T-helper 9 cell (primary cell): ENCODE data around the gene MINDY3.
A peak's percentile ranks its signal among the peaks of the same experiment; 100 is the strongest.

Experiments used
- DNase-seq: peaks from one replicate; pipeline ENCODE4 v3.0.0-alpha.2; 2020

Gene MINDY3

DNA sequence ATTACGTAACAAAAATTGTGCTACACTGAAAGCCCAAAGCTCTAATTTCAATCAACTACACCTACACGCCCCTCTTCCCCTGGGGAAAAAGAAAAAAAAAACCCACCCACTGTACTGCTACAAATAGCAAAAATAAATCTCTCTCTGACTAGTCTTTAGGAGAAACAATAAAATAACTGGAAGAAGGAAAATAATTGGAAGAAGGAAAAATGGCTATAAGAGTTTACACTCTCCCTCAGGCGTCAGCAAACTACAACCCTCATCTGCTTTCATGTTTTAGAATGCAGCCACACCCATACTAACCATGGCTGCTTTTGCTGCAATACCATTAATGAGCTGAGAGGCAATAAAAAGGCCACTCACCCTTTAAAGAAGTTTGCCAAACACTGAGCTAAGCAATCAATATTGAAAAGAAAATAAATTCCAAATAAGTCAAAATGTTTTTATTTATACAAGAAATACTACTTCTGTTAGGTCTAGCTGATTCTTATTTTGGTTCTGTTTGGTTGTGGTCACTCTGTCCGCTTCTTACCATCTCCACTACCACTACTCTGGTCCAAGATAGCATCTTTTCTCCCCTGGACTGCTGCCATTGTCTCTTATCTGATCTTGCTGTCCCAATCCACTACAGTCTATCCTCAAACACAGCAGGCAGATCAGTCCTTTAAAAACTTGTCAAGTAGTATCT, 3.8 kb downstream of the MINDY3 start:
- no peak for DNase-seq

DNA sequence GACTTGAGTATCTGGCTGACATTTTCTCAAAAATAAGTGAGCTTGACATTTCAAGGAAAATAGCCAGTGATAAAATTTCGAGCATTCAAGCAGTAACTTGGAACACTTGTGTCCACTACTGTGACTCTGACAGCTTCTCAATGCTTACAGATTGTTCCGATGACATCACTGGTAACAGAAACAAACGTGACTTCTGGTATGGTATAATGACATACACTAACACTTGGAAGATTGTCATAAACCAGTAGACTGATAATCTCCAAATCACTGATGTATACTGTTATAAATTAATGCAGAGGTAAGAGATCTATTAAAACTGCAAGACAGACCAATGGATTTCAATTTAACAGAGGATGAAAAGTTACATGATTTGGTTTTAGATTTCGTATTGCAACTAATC, 6.5 kb downstream of the MINDY3 start:
- no peak for DNase-seq

DNA sequence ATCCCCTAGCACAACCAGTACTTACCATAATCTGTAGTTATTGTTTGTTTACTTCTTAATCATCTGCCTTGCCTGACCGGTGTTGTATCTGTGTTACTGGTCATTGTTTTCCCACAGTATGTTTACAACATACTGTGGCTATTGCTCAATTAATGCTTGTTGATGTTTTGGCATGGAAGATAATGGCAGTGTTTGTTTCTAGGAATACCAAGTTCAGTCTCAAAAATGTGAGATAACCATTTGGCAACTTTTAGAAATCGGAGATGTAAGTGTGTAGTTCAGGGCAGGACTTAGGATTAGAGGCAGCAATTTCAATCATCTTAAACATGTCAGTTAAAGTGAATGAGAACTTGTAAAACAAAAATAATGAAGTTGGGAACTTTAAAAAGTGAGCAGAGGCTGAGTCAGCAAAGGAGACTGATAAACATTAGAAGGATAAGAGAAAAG, 8.2 kb downstream of the MINDY3 start:
- no peak for DNase-seq

DNA sequence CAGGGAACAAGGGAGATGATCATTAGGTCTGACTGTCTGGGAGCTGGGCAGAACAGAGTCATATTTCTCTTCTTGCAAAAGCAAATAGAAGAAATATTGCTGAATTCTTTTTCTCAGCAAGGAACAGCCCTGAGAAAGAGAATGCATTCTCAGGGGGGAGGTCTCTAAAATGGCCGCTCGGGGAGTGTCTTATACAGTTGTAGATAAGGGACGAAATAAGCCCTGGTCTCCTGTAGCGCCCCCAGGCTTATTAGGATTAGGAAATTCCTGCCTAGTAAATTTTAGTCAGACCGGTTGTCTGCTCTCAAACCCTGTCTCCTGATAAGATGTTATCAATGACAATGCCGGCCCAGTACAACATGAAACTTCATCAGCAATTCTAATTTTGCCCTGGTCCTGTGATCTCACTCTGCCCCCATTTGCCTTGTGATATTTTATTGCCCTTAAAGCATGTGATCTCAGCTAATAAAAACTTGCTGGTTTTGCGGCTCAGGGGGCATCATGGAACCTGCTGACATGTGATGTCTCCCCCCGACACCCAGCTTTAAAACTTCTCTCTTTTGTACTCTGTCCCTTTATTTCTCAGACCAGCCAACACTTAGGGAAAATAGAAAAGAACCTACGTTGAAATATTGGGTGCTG, 9.8 kb downstream of the MINDY3 start:
- DNase-seq: peak; percentile 1

DNA sequence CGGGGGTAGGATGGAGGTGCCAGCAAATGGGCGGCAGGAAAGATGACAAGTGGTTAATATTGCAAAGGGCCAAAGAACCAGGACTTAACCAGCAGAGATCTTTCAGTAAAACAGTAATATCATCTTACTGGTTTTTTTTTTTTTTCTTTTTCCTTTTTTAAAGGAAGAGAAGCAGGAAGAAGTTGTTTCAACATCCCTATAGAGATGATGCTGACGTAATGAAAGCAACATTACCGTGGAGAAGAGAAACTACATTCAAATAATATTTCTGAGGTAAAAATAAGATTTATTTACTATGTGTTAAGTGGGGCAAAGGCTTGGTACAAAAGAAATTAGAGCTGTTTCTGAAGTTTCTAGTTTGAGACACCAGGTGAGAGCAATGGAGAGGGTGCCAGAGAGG, 11.0 kb downstream of the MINDY3 start:
- no peak for DNase-seq

DNA sequence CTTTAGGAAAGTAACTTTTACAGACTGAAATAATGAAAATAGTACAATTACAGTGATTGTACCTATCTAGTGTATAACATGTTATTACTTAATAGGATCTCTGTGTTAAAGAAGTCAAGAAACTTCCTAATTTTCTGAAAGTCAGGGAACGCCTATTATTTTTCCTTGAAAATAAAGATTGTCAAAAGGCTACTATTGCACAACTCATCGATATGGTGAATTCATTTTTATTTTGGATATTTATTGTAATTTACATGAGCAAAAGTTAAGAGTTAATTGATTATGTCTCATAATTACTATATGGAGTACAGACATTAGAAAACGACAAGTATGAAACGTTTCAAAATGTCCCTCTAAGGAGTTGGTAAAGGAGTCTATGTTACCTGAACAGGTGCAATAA, 12.8 kb downstream of the MINDY3 start:
- no peak for DNase-seq

DNA sequence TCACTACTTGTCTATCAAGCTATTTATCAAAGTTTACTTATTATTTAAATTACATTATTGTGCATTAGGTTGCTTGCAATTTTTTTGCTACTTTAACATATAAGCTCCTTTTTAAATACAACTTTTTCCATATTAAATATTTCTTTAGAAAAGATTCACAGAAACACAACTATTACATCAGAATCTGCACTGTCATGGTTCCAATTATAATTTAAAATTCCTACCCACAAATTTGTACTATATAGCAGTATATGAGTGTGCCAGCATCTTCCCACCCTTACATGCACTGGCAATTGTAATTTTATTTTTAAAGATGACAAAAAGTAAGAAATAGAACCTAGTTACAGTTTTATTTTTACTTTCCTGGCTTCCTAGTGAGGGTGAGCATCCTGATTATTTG, 15.8 kb downstream of the MINDY3 start:
- no peak for DNase-seq

DNA sequence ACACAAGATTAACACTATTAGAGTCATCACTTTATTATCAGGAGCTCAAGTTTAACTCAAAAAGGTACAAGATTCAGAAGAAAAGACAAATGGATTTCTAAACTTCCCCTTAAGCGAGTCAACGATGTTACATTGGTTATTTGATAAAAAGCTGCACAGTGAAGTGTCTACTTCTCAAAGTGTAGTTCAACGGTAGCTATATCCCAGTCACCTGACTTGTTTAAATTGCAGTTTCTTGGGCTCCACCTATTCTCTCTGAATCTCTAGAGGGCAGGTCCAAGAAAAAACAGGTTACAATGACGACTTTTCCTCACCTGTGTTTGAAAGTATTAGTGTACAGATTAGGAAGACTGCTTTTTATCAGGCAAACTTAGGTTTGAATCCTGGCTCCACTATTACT, 16.6 kb downstream of the MINDY3 start:
- DNase-seq: no peak

DNA sequence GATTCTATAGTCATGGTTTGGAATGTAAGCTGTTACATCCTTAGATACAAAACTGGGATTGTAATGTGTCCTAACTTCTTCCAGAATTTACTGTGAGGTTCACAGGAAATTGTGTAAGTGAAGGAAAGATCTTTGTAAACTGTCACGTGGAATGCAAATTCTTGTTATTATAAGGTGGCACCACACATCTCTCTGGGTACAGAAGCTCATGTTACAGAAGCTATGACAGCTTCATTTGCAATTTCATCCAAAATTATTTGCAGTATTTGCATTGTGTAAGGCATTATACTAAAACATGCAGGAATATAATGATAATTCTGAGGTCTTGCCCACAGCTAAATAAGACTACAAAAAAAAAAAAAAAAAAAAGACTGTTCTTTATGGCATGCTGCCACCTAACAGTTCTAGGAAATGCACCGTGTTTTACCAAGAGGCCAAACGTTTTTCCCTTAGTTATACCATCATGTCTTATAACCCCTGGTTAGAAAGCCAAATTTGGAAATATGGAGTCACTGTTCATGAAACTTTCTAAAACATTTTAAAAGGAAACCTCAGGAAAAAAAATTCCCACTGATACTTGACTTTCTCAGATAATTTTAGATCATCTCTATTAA, 17.6 kb downstream of the MINDY3 start:
- DNase-seq: no peak

DNA sequence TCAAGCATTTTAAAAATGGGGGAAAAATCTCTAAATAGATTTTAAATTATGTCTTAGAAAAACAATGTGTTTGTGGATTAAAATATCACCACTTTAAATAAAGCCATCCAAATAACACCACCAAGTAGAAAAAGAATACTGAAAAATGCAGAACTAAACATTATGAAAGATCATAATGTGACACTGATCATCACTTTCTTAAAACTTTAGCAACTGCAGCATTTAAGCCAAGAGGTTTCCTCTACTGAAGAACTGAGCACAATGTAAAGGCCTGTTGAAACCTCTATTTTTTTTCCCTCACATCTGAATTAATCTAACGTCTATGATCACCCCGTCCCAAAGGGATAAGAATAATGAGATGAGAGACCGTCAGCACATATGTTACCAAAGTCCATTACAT, 18.6 kb downstream of the MINDY3 start:
- DNase-seq: no peak

DNA sequence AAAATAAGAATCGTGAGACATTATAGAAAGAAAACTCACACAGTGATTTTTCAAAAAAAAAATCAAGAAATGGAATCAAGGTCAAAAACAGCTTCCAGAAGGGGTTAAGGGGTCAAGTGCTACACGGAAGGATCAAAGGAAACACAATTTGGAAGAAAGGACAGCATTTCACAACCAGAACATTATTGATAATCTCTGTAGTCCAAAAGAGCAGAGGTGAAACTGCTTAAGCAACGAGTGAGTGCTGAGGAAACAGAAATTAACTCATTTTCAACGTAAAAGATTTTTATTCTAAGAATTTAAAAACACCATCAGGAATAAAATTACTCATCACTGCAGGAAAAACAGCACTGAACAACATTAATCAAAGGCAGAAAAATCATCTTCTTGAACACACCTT, 23.5 kb downstream of the MINDY3 start:
- no peak for DNase-seq

DNA sequence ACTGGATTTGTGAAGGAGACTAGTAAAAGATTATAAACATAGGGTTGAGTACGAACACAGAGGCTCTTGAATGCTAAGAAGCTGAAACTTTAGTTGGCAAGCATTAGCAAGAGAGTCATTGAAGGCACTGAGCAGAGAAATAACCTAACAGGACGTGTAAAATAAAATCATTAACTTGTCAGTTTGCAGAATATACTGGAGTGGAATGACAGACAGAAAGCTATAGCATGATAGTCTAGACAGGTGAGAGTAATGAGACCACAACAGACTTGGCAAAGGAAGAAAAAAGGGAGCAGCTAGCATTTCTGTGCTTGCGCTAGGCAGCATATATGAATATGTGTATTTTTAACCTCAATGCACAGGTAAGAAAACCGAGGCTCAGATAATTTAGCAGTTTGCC, 30.8 kb downstream of the MINDY3 start:
- DNase-seq: no peak

DNA sequence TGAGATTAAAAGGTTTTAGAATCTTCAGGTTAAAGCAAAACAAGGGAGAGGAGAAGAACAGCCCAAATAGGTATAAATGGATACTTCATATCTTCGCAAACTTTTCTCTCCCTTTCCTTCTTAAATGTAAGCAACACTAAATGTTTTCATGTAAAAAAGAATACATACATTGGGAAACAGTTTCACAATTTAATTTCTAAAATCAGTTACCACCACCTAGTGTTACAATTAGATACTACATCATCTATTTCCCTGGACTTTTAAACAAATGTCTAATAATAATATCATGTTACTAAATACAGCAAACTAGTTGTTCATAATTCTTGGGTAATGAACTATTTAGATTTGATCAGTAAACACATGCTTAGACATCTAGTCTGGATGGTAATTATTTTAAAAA, 35.8 kb downstream of the MINDY3 start:
- DNase-seq: no peak

DNA sequence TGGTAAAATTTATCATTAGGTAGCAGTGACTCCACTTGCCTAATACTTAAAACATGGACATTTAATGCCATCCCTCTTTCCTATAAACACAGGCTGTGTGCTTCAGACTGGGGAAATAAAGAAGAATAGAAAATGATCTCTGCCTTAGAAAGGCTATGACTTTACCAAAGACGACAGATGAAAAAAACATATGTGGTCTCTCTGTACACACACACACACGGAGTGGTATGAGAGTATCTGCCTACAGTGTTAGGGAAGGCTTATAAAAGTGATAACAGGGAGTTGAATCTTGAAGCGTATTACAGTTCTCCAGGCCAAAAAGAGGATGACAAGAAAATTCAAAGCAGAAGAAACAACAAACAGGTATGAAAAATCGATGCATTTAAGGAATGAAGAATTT, 38.2 kb downstream of the MINDY3 start:
- no peak for DNase-seq

DNA sequence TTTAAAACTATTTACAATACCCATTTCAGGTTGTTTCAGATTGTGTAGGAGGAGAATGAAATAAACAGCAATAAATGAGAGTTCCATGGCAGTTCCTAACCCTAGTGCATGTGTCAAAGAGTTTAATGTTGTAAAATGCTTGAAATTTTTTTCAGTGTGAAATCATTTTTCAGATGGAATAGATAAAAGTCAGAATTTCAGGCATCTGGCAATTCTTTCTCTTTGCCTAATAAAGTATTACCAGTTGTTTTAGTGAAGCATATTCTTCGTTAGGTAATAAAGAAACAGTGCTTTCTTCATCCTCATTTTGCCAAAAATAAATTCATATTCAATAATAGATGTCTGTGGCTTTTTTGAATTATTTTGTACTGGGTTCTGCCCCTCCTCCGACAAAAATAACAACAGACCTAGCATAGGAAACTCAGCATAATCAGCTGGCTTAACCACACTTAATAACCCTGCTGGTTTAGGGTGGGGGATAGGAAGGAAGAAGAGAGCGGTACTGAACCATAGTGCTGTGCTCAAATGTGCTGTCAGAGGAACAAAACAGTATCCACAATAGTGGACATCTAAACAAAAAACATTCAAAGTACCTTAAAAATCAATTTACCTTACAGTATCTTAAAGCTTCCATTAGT, 39.1 kb downstream of the MINDY3 start:
- DNase-seq: no peak

DNA sequence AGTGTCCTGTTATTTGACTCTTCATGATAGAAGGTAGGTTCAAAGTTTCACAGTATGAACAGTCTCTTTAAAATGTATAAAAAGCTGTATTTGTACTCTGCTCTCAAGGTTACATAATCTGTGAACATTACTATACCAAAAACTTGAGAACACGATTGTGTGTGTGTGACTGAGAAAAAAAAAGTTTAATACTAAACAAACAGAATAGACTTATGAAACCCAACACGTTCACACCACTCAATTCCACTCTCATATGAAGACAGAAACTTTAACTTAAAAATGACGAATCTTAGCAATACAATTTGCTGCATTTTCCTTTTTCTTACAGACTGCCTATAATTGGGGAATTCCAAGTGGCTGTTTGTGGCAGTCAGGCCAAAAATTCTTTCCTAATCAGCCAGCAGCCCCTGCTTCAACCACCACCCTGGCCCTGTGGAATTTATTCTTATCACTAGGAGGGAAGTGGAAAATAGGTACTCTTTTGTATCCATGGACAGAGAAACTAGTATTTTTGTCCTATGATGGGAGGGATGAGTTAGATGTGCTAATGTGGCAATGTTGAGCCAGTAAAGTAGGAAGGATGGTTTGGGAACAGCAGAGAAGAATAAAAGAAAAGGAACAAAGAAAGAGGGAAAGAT, 42.8 kb downstream of the MINDY3 start:
- no peak for DNase-seq

DNA sequence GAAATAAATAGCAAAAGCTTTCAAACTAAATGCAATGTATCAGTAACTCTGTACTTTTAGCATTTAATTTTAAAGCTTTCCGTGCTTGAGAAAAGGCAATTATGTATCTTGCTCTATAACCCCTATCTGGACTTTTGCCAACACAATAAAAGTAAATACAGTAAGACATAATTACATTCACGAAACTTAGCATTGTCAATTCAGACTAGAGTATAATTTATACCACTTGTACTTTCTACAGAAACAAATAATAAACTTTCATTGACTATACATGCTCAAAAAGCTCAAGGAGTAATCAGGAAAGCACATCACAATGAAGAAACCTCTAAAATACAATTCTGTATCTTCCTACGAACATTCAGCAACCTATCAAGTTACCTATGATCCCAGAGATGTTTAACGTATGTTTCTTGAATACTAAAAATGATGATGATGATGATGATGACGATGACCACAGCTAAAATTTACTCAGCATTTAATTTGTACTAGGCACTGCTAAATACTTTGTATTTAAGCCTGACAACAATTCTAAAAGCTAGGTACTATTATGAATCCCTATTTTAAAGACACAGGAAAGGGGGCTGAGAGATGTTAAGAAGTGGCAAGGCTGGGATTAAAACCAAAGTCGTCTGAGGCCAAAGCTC, 44.9 kb downstream of the MINDY3 start:
- DNase-seq: no peak

DNA sequence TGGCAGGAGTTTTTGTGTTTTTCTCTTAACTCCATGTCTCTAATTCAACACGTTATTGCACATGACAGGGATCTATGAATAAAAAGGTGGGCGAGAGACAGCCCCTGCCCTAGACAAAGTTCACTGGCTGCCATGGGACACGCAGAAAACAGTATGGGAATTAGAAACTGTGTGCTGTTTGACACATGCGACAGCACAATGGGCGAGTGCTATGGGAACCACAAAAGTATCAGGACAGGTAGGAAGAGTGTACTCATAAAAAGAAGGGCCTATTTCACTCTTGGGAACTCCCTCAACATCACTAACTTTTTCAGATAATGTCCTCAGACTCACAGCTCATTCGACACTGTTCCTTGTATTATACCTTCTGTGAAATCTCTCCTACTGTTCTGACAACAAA, 45.7 kb downstream of the MINDY3 start:
- no peak for DNase-seq

DNA sequence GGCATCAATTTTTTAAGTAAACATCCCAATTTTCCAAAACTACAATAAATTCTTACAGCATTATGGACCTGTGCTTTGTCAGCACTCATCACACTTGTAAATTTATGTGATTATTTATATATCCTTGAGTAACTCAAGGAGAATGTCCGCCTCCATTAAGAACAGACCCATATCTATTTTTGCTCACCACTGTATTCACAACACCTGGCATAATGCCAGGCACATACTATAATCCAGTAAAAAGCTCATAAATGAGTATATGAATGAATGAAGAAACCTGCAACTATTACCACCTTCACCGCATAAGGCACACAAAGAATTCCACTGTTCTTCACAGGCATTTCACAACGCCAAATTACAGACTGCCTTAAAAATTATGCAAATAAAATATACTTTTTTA, 46.9 kb downstream of the MINDY3 start:
- no peak for DNase-seq

DNA sequence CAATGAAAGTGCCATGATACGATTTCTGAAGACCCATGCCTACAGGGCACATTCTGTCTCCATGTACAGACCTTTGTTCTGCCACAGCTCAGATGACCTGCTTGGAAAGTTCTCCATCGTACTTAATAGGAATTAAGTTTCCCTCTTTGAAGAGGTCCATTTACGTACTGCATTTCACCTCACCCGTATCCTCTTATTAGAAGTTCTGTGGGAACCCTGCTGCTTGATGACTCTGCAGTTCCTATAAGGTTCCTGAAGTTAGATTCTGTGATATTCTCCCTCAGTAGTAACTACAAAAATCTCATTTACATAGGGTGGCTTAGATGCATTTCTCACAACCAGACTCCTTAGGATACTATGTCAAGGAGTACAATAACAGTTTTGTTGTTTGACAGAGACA, 50.9 kb downstream of the MINDY3 start:
- DNase-seq: no peak

DNA sequence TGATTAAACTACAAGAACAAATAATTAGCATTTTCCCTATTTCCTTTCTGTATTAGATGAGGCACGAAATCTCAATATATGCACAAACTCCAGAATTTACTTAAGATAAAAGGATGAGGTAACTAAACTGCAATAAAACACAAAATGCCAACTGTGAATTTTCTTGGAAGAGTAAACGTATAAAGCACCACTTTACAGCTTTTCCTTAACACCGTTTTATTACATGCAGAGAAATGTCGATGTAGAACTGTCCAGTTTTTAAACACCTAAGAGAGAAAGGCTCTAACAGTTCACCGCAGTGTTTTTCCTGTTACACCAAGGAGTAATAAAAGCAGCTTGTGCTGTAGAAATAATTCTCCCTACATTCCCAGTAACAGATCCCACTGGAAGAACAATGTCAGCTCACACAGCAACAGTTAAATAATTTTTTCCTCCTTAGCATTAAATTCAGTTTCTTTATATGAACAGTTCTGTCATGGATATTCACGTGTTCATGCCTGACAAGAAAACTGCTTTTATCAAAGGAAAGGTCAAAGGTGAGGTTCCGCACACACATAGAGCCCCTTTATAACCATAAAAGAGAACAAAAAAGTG, 52.0 kb downstream of the MINDY3 start:
- DNase-seq: no peak

DNA sequence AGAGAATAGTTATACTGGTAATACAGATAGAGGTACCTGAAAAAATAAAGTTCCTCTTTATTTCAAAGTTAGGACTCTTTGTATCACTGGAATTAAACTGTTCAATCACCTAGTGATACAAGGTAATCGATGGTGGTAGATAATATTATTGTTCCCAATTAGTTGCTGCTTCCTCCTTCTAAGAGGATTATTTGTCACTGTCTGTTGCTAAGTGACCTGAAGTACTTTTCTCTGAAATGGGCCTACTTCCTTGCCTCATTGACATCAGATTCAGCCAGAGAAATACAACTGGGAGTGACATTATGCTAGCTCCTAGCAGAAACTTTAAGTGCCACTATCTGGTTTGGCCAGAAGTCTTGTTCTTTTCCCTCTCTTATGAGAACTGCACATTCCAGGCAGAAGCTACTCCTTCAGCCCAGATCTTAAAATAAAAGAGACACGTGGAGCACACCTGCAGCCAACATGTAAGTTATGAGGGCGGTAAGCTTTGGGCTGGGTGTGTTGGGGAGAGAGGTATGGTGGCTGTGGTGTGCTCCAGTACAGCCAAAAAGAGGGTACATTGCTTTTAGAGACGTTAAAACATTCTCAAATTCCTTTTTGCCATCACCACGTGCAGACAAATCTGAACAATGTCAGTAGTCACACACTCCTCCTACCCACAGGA, 54.8 kb downstream of the MINDY3 start:
- DNase-seq: no peak
